HG03342 (cell line): ENCODE results near the gene BICDL1.
"Not testable (repeated sequence)": the region's sequence is repeated elsewhere in the genome, so short reads cannot be mapped to it uniquely, and the experiment has no call there.

Experiments
- ATAC-seq: cut with Tn5 transposase; IDR thresholded peaks from one replicate; pipeline ENCODE4 v1.9.1; 2021; ENCODE audit warnings: mild to moderate bottlenecking, moderate library complexity; ENCODE audit not compliant: unreplicated experiment

The BICDL1 gene

DNA sequence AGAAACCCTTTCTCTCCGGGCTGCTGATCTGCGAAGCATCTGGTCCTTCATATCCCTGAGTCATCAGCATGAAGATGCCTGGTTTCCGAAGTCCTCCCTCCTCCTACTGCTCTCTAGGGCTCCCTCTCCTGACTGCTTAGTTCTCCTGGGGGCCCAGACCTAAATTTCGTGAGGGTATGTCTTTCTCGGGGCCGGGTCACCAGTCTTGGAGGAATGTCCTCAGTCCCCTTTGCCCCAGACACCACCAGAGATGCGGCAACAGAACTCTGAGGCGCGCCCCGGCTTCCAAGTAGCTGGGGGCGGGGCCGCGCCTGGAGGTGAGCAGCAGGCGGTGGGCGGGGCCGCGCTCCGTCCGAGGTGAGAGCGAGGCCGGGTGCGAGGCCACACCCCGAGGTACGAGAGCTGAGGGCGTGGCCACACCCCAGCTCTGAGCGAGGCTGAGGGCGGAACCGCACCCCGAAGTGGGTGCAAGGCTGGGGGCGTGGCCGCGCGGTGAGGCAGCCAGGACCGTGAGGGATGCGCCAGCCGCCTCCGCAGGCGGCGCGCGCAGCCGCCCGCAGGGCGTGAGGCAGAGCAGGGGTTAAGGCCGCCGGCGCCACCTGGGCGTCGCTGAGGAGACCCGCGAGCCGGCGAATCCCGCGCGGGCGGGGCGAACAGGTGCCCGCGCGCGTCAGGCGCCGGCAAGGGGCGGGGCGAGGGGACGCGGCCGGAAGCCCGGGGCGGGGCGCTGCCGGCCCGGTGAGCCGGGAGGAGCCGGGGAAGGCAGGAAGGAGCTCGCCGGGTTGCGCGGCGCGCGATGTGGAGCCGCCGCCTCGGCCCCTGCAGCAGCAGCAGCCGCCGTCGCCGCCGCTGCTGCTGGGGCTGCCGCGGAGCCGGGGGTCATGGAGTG lies at the start of gene BICDL1:
Gene BICDL1, plus strand, starts transcription at position 765 of the 889 bp plus-strand sequence. CDS start 633 bp downstream, outside the sequence.
- ATAC-seq = peak; percentile 80

DNA sequence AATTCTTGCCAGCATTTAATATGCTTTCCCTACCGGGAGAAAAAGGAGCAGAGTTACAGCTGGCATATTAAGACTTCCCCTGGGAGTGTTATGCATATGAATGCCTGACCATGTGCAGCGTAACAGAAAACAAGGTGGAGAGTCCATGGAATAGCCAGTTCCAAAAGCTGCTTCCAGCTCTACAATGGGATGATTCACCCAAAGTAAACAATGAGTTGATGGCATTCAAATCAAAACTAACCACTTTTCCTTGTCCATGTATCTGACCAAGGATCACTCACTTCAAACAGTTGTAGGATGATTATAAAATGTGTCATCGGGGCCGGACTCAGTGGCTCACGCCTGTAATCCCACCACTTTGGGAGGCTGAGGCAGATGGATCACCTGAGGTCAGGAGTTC lies 48.1 kb upstream of the BICDL1 start:
- ATAC-seq = no peak

DNA sequence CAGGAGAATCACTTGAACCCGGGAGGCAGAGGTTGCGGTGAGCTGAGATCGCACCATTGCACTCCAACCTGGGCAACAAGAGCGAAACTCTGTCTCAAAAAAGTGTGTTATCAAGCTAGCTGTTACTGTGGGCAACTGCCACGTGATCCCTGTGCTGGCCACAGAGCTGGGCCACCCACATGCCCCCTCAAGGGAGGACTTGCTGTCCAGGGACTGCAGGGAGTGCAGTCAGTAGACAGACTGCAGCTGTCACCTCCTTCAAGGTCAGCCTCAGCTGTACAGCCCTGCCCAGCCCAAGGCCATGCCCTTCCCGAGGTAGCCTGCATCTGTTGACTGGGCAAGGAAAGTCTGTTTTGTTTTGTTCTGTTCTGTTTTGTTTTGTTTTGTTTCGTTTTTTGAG lies 46.6 kb upstream of the BICDL1 start:
- no peak for ATAC-seq

DNA sequence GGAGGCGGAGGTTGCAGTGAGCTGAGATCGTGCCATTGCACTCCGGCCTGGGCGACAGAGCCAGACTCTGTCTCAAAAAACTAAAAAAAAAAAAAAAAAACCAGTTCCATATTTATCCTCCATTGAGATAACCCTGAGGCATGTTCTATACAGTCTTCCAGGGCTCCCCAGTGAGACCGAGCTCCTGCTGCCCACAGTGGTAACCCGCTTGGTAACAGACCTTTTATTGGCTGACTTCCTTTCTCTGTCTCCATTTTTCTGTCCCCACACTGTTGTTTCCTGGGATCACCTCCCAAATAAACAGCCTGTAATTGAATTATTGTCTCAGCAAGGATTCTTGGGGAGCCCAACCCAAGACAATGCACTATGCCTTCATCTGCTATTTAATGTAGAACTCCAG lies 42.8 kb upstream of the BICDL1 start:
- no peak for ATAC-seq

DNA sequence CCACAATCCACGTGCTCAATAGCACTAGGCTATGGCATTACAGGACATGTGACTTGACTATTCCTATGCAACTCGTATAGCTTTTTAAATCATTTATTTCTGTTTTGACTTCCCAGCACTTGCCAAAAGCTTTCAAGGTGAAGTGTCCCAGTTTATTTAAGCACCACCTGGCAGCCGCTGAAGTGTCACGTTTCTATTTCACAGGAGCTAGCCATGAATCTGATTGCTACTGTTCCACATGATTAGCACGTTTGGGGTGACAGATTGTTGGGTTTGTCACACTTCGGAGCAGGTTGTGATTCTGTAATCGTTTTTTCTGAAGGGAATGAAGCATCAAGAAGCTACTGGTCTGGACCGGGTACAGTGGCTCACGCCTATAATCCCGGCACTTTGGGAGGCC lies 39.9 kb upstream of the BICDL1 start:
- ATAC-seq = no peak

- ATAC-seq = no peak
Measured at GRCh38 chr12:119949594-119949993, 39.4 kb upstream of the BICDL1 start.

DNA sequence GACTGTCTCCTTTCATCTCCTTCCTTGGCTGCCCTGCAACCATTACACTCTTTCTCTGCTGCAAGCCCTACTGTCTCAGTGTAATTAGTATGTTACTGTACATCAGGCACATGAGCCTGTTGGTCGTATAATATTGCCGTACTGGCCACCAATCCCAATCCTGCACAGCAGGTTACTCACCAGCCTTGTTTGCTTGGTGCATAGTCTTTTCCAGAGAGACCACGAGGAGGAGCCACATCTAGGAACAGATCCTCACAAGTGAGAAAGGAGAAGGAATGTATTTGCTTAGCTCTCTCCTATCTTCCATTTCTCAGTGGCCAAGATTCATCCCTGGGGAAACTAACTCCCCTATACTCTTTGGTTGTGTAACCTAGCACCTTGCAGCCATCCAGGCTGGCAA lies 33.0 kb upstream of the BICDL1 start:
- no peak for ATAC-seq

DNA sequence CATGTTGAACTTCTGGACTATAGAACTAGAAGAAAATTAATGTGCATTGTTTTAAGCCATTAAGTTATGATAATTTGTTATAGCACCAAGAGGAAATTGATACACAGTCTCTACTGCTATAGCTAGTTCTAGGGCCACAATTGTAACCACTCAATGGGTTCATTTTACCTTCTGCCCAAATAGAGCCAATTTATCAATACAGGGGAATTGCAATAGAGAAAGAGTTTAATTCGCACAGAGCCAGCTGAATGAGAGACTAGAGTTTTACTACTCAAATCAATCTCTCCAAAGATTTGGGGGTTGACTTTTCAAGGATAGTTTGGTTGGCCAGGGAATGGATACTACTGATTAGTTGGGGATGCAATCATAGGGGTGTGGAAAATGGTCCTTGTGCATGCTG lies 31.9 kb upstream of the BICDL1 start:
- ATAC-seq = no peak

DNA sequence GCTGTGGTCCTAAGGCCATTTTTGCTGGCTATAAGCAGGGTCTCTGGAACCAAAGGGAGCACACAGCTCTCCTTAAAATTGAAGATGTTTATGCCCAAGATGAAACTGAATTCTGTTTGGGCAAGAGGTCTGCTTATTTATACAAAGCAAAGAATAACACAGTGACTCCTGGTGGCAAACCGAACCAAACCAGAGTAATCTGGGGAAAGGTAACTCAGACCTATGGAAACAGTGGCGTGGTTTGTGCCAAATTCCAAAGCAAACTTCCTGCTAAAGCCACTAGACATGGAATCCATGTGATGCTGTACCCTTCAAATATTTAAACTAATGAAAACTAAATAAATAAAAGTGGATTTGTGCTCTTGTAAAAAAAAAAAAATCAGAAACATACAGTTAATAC lies 29.6 kb upstream of the BICDL1 start:
- no peak for ATAC-seq

GRCh38 chr12:119964123-119964522 lies 24.9 kb upstream of the BICDL1 start:
- no peak for ATAC-seq

GRCh38 chr12:119964929-119965328 lies 24.1 kb upstream of the BICDL1 start:
- ATAC-seq = no peak

- no peak for ATAC-seq
Measured at GRCh38 chr12:119980242-119980641, 8.8 kb upstream of the BICDL1 start.

- not testable (repeated sequence) for ATAC-seq
Measured at GRCh38 chr12:119980702-119981101, 8.3 kb upstream of the BICDL1 start.

DNA sequence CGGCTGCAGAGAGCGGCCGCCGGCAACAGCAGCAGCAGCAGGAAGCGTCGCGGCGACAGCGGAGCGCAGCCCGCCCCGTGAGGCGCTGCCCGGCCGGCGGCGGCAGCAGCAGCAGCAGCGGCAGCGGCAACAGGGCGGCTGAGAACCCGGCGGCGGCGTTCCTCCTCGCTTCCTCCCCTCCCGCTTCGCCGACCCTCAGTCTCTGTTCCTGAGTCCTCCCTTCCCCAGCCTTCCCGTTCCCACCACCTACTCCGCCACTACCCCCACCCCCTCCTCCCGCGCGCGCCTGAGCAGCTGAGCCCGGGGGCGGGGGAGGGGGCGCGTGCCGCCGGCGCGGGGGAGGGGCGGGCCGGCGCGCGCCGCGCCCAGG lies 310 bp downstream of the BICDL1 start:
- ATAC-seq = peak; percentile 27

DNA sequence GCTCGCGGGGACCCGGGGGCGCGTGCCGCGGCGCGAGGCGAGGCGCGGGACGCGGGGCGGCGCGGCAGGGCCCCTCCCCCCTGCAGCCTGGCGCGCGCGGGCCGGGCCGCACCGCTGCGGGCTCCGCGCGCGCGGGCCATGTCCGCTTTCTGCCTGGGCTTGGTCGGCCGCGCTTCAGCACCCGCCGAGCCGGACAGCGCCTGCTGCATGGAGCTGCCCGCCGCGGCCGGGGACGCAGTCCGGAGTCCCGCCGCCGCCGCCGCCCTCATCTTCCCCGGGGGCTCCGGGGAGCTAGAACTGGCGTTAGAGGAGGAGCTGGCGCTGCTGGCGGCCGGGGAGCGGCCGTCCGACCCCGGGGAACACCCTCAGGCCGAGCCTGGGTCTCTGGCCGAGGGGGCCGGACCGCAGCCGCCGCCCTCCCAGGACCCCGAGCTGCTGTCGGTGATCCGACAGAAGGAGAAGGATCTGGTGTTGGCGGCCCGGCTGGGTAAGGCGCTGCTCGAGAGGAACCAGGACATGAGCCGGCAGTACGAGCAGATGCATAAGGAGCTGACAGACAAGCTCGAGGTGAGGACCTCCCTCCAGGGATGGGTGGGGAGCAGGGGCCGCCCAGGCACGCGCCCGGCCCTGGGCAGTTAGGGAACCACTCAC lies 820 bp downstream of the BICDL1 start:
- ATAC-seq = peak; percentile 34

GRCh38 chr12:119990382-119990874 lies 1.4 kb downstream of the BICDL1 start:
- no peak for ATAC-seq

DNA sequence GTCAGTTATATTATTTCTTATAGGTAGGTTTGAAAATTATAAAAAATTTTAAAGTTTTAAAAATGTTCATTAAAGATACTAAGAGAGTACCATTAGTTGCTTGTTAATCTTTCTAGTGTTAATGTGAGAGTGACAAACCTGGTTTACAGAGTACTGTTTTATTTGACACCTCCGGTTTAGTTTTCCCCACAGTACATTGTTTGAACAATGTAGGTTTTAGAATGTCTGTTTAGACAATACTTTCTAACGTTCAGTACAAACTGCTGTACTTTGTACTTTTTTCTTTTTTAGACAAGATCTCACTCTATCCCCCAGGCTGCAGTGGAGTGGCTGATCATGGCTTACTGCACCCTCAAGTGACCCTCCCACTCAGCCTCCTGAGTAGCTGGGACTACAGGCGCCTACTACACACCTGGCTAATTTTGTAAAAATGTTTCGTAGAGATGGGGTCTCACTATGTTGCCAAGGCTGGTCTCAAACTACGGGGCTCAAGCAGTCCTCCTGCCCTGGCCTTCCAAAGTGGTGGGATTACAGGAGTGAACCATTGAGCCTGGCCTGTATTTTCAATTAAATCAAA lies 3.2 kb downstream of the BICDL1 start:
- no peak for ATAC-seq

- no peak for ATAC-seq
Measured at GRCh38 chr12:119994892-119995658, 6.0 kb downstream of the BICDL1 start.

- ATAC-seq = no peak
Measured at GRCh38 chr12:119996417-119996816, 7.4 kb downstream of the BICDL1 start.

DNA sequence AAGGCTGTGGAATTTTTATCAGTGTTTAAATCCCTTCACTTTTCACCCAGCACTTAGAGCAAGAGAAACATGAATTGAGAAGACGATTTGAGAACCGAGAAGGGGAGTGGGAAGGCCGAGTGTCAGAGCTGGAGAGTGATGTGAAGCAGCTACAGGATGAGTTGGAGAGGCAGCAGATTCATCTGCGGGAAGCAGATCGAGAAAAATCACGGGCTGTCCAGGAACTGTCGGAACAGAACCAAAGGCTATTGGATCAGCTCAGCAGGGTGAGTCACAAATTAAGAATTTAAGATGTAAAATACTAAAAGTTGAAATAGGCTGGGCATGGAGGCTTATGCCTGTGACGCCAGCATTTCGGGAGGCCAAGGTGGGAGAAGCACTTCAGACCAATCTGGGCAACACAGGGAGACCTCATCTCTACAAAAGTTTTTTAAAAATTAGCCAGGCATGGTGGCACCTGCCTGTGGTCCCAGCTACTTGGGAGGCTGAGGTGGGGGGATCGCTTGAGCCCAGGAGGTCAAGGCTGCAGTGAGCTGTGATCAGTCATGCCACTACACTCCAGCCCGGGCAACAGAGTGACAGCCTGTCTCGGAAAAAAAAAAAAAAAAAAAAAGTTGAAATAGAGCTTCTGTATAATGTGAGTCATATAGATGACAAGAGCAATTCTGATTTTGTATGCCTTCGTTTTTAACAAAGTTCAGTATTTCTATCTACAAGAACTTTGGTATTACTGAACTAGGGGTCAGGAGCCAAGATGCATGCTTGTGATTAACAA lies 9.6 kb downstream of the BICDL1 start:
- ATAC-seq = no peak
